ENCODE results near the gene VPS52. TPM values are rescaled to one million over a fixed set of nuclear protein-coding genes. Genes with fewer than 3 reads are reported as not detected.

The VPS52 gene
- total RNA-seq, 1 donor from 2014 or later = 30.6 TPM

GRCh38 chr6:33288921-33289783 is 17.5 kb upstream of the VPS52 start, which contains the start of the genes PFDN6 and WDR46:
PFDN6 (plus strand) TSS chr6:33289601; CDS start chr6:33289857, 256 bp downstream.
WDR46 (minus strand) TSS chr6:33289239; CDS start chr6:33289170, 69 bp downstream.
- FAIRE-seq (no peak), DNase-seq (ENCODE audit: low read depth) (peak; percentile 86)
- peak within 1 kb of the TSS; percentile 90 for H3K4me2 ChIP-seq (ENCODE audit: low read length)
- H3K9me3 ChIP-seq (ENCODE audit: insufficient read depth, low read depth, low read length) = no peaks in the 10 kb centered on the region
- no peaks in the 10 kb centered on the region for H3K27me3 ChIP-seq (ENCODE audit: insufficient read depth, low read length)
- TF ChIP-seq EZH2 (IDR thresholded peaks at IDR 0.05; ENCODE audit: insufficient read depth, low read length) (no peak), CTCF (IDR thresholded peaks at IDR 0.05; ENCODE audit: insufficient read depth, low read depth, low read length) (no peak)
- peaks cover 14% of the 10 kb centered on the region for H3K4me1 ChIP-seq (ENCODE audit: insufficient read depth, low read length)
- peak within 1 kb of the TSS; percentile 86 for H2AFZ ChIP-seq (ENCODE audit: low read depth, low read length)
- H3K27ac ChIP-seq (ENCODE audit: low read depth, low read length) = peak within 1 kb of the TSS; percentile 55
- H3K27me3 Mint-ChIP-seq (ENCODE audit: low read depth, unreplicated experiment) = no peaks in the 10 kb centered on the region
- H4K20me1 ChIP-seq (ENCODE audit: insufficient read depth, low read length) = peaks cover 16% of the 10 kb centered on the region
- H3K9me3 Mint-ChIP-seq (ENCODE audit: unreplicated experiment) = peaks cover 2% of the 10 kb centered on the region
- H3K9ac ChIP-seq (ENCODE audit: low read length) = peak within 1 kb of the TSS; percentile 90
- H3K4me1 Mint-ChIP-seq (ENCODE audit: low read depth, unreplicated experiment) = peaks cover 22% of the 10 kb centered on the region
- H3K36me3 ChIP-seq (ENCODE audit: insufficient read depth, low read length) = peaks cover 31% of the 10 kb centered on the region
- H3K36me3 Mint-ChIP-seq (ENCODE audit: low read depth, unreplicated experiment) = peaks cover 9% of the 10 kb centered on the region
- peak within 1 kb of the TSS; percentile 99 for H3K4me3 Mint-ChIP-seq (ENCODE audit: unreplicated experiment)
- H3K27ac Mint-ChIP-seq (ENCODE audit: unreplicated experiment) = peak within 1 kb of the TSS; percentile 89
- peaks cover 66% of the 10 kb centered on the region for H3K79me2 ChIP-seq (ENCODE audit: insufficient read depth, low read length)
- H3K4me3 ChIP-seq (ENCODE audit: insufficient read depth, low read depth, low read length) = peak within 1 kb of the TSS; percentile 96

GRCh38 chr6:33288141-33288920 is 16.7 kb upstream of the VPS52 start:
- H3K36me3 ChIP-seq (ENCODE audit: insufficient read depth, low read length) = peaks cover 33% of the 10 kb centered on the region
- Mint-ChIP-seq H3K36me3 (ENCODE audit: low read depth, unreplicated experiment) (peaks cover 7% of the 10 kb centered on the region), H3K9me3 (ENCODE audit: unreplicated experiment) (peaks cover 2% of the 10 kb centered on the region), H3K27me3 (ENCODE audit: low read depth, unreplicated experiment) (no peaks in the 10 kb centered on the region), H3K27ac (ENCODE audit: unreplicated experiment) (peak overlapping the region; percentile 43), H3K4me3 (ENCODE audit: unreplicated experiment) (peak overlapping the region; percentile 99), H3K4me1 (ENCODE audit: low read depth, unreplicated experiment) (peaks cover 22% of the 10 kb centered on the region)
- peak overlapping the region; percentile 90 for H3K9ac ChIP-seq (ENCODE audit: low read length)
- H3K9me3 ChIP-seq (ENCODE audit: insufficient read depth, low read depth, low read length) = no peaks in the 10 kb centered on the region
- peak overlapping the region; percentile 96 for H3K4me3 ChIP-seq (ENCODE audit: insufficient read depth, low read depth, low read length)
- H2AFZ ChIP-seq (ENCODE audit: low read depth, low read length) = peak overlapping the region; percentile 86
- H3K4me1 ChIP-seq (ENCODE audit: insufficient read depth, low read length) = peaks cover 14% of the 10 kb centered on the region
- no peak for FAIRE-seq
- no peak for DNase-seq (ENCODE audit: low read depth)
- peak overlapping the region; percentile 90 for H3K4me2 ChIP-seq (ENCODE audit: low read length)
- peak overlapping the region; percentile 55 for H3K27ac ChIP-seq (ENCODE audit: low read depth, low read length)
- no peaks in the 10 kb centered on the region for H3K27me3 ChIP-seq (ENCODE audit: insufficient read depth, low read length)
- TF ChIP-seq CTCF (IDR thresholded peaks at IDR 0.05; ENCODE audit: insufficient read depth, low read depth, low read length) (no peak), EZH2 (IDR thresholded peaks at IDR 0.05; ENCODE audit: insufficient read depth, low read length) (no peak)
- H3K79me2 ChIP-seq (ENCODE audit: insufficient read depth, low read length) = peaks cover 66% of the 10 kb centered on the region
- H4K20me1 ChIP-seq (ENCODE audit: insufficient read depth, low read length) = peaks cover 16% of the 10 kb centered on the region

Data from astrocyte (in vitro differentiated cells and primary cell).